HG03175 (cell line): Measurements from ENCODE around the gene GIPC3.

ENCODE experiments used
- ATAC-seq: cut with Tn5 transposase; IDR thresholded peaks from one replicate; pipeline ENCODE4 v1.9.1; 2021; ENCODE audit warnings: mild to moderate bottlenecking, moderate library complexity; ENCODE audit not compliant: unreplicated experiment

Gene GIPC3, protein sequence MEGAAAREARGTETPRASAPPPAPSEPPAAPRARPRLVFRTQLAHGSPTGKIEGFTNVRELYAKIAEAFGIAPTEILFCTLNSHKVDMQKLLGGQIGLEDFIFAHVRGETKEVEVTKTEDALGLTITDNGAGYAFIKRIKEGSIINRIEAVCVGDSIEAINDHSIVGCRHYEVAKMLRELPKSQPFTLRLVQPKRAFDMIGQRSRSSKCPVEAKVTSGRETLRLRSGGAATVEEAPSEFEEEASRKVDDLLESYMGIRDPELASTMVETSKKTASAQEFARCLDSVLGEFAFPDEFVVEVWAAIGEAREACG

DNA sequence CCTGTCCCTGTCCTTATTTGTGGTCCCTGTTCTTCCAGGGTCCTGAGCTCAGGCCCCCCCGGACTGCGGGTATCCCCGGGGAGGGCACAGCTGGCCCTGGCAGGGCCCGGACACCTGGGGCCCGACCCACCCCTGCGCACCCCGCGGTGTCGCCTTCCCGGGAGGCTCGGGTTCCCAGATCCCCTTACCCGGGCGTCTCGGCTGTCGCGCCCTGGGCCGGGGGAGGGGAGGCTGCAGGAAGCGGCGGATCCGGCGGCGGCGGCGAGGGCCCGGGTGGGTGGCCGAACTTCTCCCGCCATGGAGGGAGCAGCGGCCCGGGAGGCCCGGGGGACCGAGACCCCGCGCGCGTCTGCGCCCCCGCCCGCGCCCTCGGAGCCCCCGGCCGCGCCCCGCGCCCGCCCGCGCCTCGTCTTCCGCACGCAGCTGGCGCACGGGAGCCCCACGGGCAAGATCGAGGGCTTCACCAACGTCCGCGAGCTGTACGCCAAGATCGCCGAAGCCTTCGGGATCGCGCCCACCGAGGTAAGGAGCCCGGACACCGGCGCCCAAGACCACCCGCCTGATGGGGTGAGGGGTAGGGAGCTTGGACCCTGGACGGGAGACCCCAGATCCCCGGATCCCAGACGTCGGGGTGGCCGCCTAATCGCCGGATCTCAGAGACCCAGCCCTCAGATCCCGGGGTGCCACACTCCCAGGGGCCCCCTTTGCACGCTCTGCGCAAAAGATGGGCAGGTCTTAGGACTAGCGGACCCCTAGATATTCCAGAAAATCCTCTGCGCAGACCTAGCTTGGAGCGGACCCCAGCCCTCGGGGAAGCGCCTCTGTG, at the start of gene GIPC3:
Gene GIPC3, plus strand, starts transcription at position 178 of the 826 bp plus-strand sequence. Its CDS starts 120 bp downstream, at position 298.
- no peak for ATAC-seq

DNA sequence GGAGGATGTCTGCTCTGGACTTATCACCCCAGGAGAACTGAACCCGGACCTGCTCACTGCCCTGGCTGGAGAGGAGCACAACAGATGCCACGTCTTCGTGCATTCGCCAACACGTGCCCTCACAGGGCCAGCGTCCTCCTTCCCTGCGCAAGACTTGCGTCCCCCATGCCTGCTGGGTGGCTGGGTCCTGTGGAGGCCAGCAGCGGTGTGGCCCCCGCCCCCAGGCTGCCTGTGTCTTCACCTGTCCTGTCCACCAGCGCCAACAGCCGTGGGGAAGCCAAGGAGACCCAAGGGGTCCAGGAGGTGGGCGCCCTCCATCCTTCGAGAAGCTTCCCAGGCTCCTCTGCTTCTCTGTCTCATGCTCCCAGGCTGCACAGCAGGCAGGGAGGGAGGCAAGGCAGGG, 49.7 kb upstream of the GIPC3 start:
- no peak for ATAC-seq

DNA sequence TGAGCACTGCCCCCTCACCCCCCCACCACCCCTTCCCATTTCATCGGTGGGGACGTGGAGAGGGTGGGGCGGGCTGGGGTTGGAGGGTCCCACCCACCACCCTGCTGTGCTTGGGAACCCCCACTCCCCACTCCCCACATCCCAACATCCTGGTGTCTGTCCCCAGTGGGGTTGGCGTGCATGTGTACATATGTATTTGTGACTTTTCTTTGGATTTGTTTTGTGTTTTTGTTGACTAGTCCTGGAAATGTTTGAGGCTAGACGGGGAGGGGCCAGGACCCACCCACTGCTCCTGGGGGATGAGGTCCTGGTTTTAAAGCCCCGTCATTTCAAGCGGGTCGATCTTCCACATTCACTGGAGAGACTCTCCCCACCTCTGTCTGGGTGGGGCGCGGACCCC, 49.3 kb upstream of the GIPC3 start:
- ATAC-seq, result no peak

DNA sequence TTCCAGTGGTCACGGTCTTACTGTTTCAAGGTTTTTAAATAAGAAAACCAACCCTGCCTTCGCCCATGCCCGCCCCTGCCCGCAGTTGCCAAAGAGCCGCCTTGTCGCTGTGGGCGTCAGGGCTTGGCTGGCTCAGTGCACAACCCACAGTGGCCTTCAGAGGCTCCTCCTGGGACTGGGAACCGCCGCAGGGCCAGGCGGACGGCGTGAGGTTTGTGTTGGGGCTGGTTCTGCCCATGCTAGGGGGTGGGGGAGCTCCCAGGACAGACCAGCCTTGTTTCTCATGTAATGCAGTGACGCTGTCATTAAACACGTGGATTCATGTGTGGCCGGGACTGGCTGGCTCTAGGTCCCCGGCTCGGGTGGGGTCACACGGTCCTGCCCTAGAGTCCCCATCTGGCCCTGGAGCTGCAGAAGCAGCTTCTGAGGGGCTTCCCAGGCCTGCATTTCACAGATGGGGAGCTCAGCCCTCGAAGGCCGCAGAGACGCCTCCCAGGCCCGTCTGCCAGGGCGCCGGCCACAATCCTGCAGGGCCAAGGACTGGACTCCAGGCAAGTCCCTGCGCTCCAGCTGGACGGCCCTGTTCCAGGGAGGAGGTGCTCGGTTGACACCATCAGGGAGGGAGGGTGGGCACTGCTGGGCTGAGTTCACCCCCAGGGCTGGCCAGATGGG, 48.7 kb upstream of the GIPC3 start:
- no peak for ATAC-seq

DNA sequence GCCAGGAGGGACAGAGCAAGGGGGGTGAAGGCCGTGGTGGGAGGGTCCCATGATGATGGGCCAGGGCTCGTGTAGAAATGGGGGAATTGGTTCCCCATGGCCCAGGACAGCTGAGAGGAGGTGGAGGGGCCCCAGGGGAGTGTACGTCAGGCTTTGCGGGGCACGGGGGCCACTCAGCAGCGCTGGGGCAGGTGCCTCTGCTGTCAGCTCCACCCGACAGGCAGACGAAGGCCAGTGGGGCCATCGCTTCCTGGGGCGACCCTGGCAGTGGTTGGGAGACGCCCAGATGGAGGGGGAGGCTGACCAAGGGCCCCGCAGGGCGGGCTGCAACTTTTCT, 48.2 kb upstream of the GIPC3 start:
- ATAC-seq, result no peak

DNA sequence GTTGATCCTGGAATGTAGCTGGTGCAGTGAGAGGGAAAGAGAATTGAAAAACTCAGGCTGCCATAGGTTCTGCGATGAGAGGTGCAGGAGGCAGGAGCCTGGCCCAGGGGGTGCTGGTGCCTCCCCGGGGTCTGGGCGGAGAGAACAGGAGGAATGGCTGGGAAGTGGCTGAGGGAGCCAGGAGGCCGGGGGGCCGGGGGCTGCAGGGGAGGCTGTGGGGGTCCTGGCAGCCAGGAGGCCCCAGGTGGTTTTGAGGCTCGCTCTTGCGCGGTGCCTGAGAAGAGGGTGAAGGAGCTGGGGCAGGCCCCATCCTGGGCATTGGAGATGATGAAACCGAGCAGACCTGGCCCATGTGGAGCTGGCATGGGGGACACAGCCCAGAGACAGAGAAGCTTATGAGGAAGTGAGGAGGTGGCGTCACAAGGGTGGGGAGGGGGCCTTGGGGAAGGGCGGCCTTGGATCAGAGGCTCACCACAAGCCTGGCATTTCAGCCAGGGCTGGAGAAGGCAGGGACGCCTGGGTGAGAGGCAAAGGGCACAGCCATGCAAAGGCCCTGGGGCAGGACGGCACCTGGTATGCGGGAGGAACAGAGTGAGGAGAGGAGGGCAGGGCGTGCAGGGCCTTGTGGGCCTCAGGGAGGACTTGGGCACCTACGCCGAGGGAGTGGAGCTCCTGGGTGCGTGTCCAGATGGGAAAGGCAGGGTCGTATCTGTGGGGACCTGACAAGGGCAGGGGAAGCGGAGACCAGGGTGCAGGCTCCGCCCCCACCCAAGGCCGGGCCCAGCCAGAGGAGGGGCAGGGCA, 47.6 kb upstream of the GIPC3 start:
- ATAC-seq, result no peak

DNA sequence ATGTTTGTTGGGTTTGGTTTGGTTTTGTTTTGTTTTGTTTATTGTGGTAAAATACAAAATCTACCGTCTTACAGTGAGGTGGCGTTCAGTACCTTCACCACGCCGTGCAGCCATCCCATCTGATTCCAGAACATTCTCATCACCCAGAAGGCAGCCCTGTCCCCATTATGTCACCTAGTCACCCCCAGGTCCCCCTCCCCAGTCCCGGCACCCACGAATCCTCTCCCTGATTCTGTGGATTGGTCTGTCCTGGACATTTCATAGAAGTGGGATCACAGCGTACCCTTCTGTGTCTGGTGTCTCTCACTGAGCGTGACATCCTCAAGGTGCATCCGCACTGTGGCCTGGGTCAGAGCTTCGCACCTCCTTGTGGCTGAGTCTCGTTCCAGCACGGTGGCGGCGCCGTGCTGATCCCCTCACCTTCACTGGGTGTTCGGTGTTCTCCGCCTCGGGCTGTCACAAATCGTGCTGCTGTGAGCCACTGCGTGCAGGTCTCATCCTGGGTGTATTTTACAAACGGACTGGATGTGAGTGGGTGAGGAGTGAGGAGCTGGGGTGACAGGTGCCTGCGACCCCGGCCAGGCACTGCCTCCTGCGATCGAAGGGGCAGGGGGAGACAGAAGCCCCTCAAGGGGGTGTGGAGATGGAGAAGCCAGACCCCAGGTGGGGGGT, 46.9 kb upstream of the GIPC3 start:
- no peak for ATAC-seq

DNA sequence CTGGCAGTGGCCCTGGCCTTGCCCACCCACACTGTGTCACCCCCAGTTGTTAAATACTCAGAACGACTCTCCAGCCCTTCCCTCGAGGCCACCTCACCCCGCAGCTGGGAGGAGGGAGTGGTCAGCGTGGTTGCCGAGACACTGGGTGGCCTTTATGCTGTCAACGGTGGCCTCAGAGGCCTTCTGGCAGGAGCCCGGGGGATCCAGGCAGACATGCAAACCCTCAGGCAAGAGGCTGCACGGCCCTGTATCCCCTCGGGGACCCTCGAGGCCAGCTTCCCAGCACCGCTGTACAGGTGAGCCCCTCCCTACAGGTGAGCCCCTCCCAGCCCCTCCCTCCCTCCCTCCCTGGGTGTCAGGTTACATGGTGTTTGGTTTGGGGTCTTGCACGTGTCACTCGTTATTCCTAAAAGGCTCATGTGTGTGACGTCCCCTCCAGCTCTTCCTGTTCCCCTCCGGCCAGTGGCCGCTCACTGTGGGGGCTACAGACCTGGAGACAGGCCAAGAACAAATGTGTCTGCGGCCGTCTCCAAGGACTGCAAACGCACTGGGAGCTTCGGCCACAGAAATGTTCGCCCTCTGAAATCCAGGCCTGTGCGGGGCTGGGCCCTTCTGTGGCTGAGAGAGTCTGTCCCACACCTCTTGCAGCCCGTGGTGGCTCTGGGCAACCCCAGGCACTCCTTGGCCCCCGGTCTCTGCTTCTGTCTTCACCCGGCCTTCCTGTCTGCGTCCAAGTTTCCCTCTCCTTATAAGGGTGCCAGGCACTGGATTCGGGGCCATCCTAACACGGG, 46.1 kb upstream of the GIPC3 start, which contains the start of gene TEKTIP1:
Gene TEKTIP1, plus strand, starts transcription at position 210 of the 791 bp plus-strand sequence. Its CDS starts 4 bp downstream, at position 214.
- no peak for ATAC-seq

DNA sequence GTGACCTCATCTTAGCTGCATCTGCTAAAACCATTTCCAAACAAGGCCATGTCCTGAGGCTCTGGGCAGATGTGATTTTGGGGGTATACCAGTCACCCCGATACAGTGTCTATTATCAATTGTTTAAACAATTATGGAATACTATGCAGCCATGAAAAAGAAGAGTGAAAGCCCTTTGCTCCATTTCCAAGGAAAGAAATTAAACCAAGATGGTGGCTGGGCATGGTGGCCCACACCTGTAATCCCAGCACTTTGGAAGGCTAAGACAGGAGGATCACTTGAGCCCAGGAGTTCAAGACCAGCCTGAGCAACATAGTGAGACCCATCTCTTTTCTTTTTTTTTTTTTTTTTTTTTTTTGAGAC, 45.5 kb upstream of the GIPC3 start:
- ATAC-seq, result no peak

DNA sequence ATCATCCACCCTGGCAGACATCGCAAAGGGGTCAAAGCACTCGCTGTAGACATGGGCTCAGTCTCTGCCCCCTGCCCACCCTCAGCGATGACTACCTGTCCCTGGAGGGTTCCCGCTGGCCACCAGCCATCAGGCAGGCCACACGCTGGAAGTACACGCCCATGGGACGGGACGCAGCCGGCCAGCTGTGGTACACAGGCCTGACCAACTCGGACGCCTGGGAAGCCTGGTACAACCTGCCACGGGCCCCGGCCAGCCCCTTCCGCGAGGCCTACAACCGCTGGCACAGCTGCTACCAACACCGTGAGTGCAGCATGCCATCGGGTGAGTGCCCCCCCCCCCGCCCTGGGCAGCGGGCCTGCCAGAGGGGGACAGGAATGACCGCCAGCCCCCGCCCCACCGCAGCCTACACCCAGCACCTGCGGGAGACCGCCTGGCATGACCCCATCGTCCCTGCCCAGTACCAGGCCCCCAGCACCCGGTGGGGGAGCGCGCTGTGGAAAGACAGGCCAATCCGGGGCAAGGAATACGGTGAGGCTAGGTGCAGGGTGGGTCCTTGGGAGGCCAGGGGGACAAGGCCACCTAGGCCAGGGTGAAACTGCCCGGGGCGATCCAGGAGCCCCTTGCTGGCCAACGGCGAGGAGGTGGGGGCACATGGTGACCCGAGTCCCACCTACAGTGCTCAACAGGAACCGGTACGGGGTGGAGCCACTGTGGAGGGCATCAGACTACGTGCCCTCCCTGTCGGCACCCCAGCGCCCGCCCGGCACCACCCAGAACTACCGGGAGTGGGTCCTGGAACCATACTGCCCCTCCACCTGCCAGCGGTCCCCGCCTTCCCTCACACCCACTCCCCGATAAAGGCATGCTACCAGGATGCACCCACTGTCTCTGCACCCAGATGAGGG, 41.9 kb upstream of the GIPC3 start:
- no peak for ATAC-seq

DNA sequence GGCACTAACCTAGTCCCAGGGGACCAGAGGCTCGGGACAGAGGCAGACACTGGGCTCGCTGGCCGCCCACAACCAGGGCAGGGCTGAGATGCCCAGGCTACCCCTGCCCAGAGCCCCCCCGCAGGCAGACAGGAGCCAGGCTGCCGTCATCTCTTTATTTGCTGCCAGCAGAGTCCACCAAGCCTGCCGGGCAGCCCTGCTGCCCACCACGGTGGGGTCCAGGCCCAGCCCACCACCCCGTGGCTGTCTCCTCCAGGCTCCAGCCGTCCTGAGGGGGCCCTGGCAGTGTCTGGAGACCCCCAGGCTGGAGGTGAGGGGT, 41.3 kb upstream of the GIPC3 start:
- no peak for ATAC-seq

DNA sequence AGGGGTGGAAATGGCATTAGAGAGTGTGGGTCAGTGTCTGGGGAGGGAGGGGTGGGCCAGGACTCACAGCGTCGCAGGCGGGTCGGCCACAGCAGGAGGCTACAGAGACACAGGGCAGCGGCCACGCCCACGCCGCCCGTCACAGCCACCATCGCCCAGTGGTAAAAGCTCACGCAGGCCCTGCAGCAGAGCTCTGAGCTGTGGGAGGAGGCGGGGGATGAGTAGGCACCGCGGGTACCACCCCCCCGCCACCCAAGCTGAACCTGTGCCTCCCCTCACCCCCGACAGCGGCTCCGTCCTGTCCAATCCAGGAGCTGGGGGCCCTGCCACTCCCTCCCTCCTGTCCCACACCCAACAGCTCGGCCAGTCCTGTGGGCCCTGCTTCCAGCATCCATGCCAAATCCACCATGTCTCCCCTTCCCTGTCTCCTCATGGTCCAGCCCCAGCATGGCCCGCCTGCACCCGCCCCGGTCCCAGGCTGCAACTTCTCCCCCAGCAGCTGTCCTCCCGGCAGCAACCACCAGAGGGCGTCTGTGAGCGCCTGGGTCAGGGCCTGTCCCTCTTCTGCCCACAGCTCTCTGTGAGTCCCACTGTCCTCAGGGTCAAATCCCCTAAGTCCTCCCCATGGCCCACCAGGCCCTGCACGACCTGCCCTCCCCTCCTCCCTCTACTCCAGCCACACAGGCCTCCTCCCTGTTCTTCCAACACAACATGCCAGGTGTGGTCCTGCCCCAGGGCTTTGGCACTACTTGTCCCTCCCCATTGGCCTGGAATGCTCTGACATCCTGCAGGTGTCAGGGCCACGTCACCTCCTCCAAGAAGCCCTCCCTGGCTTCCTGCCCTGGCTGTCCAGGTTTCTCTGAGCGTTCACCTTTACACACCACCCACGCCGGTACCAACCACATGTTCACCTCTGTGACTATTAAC, 40.3 kb upstream of the GIPC3 start:
- no peak for ATAC-seq

DNA sequence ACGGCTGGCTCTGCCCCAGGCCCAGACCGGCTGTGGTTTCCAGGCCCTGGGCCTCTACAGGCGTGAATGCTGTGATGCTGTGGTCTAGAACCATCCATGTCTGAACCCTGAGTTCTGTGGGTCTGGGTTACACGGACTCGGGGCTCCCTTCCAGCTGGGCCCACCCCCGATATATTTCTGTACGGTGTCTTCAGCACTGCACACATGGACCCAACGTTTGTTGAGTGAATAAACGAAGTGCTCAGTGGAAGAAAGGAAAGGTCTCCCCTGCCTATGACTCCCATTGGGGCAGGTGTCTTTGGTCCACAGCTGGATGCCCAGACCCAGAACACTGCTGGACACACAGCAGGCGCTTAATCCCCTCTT, 39.6 kb upstream of the GIPC3 start:
- no peak for ATAC-seq

DNA sequence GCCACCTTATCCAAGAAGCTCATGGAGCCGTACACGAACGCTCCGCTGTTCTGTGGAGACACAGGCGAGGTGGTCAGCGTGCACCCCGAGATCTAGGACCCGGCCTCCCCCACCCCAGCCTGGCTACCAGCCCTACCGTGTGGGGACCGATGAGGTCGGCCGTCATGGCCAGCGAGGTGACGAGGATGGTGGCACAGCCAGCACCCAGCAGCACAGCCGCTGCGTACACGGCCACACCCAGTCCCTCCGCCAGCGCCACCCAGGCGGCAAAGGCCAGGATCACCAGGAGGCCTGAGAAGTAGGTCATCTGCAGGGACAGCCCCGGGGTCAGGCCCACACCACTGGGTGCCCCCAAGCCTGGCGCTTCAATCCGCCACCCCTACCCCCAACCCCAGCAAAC, 39.2 kb upstream of the GIPC3 start:
- ATAC-seq, result no peak

DNA sequence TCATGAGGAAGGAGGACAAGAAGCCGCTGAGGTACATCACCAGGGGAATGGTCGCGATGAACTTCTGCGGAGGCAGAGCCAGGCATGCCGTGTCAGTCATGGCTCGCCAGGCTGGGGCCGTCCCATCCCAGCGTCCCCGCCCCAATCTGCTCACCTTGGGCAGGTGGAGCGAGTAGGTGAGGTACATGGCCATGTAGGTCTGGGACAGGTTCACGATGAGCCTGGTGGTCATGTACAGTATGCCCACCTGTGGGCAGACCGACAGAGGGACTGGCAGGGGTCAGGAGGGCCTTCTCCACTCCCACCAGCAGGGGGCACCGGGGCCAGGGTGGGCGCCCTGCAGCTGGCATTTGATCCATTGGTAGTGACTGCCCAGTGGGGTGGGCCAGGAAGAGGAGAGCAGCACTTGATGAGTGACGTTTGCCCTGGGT, 38.0 kb upstream of the GIPC3 start:
- ATAC-seq, result no peak

DNA sequence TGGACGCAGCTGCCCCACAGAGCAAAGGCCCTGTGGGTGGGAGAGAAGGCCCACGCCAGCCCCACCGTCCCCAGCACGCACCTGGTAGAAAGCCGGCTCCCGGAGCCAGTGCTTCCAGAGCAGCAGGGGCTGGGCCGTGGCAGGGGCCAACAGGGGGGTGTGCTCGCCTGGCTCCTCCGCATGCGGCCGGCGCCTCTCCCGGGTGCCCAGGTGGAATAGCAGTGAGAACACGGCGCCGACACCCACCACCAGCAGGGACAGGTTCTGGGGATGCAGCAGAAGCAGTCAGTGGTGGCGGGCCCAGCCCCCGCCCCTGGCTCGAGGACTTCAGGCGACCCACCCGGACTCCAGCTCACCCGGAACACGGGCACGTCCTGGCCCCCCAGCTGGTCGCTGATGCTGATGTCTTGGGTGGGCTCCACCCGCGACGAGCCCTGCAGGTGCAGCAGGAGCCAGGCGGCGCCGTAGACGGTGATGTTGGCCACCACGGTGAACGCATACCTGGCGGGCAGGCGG, 37.5 kb upstream of the GIPC3 start:
- no peak for ATAC-seq

DNA sequence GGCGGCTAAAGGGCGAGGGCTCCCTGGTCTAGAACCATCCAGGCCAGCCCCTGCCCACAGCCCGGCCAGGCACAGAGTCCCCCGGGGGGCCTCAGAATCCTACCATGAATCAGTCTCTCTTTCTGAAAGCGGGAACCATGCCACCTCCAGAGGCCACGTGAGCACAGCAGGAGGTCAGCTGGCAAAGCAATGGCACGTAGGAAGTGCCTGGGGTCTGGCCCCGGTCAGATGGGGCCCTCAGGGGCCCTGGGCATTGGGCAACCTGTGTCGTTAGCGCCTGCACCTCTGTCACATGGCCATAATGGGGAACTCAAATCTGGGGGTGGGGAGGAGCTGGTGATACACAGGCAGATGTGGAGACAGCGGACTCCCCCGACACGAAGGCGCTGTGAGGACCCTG, 36.7 kb upstream of the GIPC3 start:
- ATAC-seq, result no peak

DNA sequence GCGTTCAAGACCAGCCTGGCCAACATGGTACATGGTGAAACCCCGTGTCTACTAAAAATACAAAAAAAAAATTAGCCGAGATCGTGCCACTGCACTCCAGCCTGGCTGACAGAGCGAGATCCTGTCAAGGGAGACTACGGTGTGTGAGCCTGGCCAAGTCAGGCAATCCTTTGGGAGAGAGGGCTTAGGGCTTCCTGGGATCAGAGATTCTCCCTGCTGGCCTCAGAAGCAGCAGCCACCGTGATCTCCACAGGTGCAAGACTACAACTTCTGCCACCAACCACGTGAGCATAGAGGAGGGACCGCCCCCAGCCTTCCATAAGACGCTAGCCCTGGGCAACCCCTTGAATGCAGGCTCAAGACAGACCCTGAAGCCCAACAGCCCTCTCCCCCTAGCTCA, 35.5 kb upstream of the GIPC3 start:
- ATAC-seq, result no peak
